C4-2B (cell line): Measurements from ENCODE around the gene ASTN1.

Source experiments
- CTCF ChIP-seq: fragments of 450-650 bp; conservative IDR thresholded peaks from 2 replicates; pipeline ENCODE4 v1.5.1; 2017; ENCODE audit warnings: mild to moderate bottlenecking
- ZFX ChIP-seq: fragments of 450-650 bp; IDR thresholded peaks from 2 replicates; pipeline ENCODE4 v1.6.1; 2017

- TF ChIP-seq CTCF (no peak), ZFX (no peak)
Measured at GRCh38 chr1:176838276-176838995, 326.1 kb downstream of the ASTN1 start.
